Measurements from ENCODE around the gene ALK.
A peak's percentile ranks its signal among the peaks of the same experiment; 100 is the strongest.

ALK gene

GRCh38 chr2:29317801-29318485, 603.4 kb downstream of the ALK start:
- DNase-seq (ENCODE audit: low spot score), result no peak

GRCh38 chr2:29317077-29317517, 604.3 kb downstream of the ALK start:
- DNase-seq (ENCODE audit: low spot score), result no peak

- DNase-seq (ENCODE audit: low spot score), result no peak
Measured at GRCh38 chr2:29314816-29315571, 606.4 kb downstream of the ALK start.

GRCh38 chr2:29311458-29311857, 609.9 kb downstream of the ALK start:
- no peak for DNase-seq (ENCODE audit: low spot score)

GRCh38 chr2:29310650-29311348, 610.6 kb downstream of the ALK start:
- no peak for DNase-seq (ENCODE audit: low spot score)

- DNase-seq (ENCODE audit: low spot score), result peak; percentile 61
Measured at GRCh38 chr2:29309090-29310029, 612.0 kb downstream of the ALK start.

GRCh38 chr2:29308366-29308765, 613.0 kb downstream of the ALK start:
- no peak for DNase-seq (ENCODE audit: low spot score)

GRCh38 chr2:29307519-29307918, 613.9 kb downstream of the ALK start:
- DNase-seq (ENCODE audit: low spot score), result no peak

- no peak for DNase-seq (ENCODE audit: low spot score)
Measured at GRCh38 chr2:29305762-29306161, 615.6 kb downstream of the ALK start.

- DNase-seq (ENCODE audit: low spot score), result no peak
Measured at GRCh38 chr2:29304399-29305060, 616.9 kb downstream of the ALK start.

GRCh38 chr2:29296585-29296984, 624.8 kb downstream of the ALK start:
- no peak for DNase-seq (ENCODE audit: low spot score)

GRCh38 chr2:29295845-29296244, 625.5 kb downstream of the ALK start:
- DNase-seq (ENCODE audit: low spot score), result no peak

- DNase-seq (ENCODE audit: low spot score), result peak; percentile 64
Measured at GRCh38 chr2:29293830-29294438, 627.5 kb downstream of the ALK start.

- DNase-seq (ENCODE audit: low spot score), result no peak
Measured at GRCh38 chr2:29290293-29291047, 630.9 kb downstream of the ALK start.

- DNase-seq (ENCODE audit: low spot score), result no peak
Measured at GRCh38 chr2:29284671-29285070, 636.7 kb downstream of the ALK start.

GRCh38 chr2:29281916-29282247, 639.5 kb downstream of the ALK start:
- no peak for DNase-seq (ENCODE audit: low spot score)

GRCh38 chr2:29281086-29281915, 640.1 kb downstream of the ALK start:
- no peak for DNase-seq (ENCODE audit: low spot score)

GRCh38 chr2:29278966-29279365, 642.4 kb downstream of the ALK start:
- no peak for DNase-seq (ENCODE audit: low spot score)

GRCh38 chr2:29276151-29276550, 645.2 kb downstream of the ALK start:
- DNase-seq (ENCODE audit: low spot score), result no peak

All from ecto neural progenitor cell (in vitro differentiated cells).